Measurements from ENCODE around the gene PRCC.
A peak's percentile ranks its signal among the peaks of the same experiment; 100 is the strongest.

The PRCC gene

GRCh38 chr1:156749419-156750118, 17.8 kb upstream of the PRCC start:
- TF ChIP-seq, protein P1, sequence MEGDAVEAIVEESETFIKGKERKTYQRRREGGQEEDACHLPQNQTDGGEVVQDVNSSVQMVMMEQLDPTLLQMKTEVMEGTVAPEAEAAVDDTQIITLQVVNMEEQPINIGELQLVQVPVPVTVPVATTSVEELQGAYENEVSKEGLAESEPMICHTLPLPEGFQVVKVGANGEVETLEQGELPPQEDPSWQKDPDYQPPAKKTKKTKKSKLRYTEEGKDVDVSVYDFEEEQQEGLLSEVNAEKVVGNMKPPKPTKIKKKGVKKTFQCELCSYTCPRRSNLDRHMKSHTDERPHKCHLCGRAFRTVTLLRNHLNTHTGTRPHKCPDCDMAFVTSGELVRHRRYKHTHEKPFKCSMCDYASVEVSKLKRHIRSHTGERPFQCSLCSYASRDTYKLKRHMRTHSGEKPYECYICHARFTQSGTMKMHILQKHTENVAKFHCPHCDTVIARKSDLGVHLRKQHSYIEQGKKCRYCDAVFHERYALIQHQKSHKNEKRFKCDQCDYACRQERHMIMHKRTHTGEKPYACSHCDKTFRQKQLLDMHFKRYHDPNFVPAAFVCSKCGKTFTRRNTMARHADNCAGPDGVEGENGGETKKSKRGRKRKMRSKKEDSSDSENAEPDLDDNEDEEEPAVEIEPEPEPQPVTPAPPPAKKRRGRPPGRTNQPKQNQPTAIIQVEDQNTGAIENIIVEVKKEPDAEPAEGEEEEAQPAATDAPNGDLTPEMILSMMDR (IDR thresholded peaks at IDR 0.05; ENCODE audit: low read depth, low read length) = no peak
- DNase-seq (ENCODE audit: extremely low read depth, low read depth) = no peak

GRCh38 chr1:156750191-156750672, 17.1 kb upstream of the PRCC start:
- no peak for DNase-seq (ENCODE audit: extremely low read depth, low read depth)
- TF ChIP-seq, protein P1 (IDR thresholded peaks at IDR 0.05; ENCODE audit: low read depth, low read length) = no peak

DNA sequence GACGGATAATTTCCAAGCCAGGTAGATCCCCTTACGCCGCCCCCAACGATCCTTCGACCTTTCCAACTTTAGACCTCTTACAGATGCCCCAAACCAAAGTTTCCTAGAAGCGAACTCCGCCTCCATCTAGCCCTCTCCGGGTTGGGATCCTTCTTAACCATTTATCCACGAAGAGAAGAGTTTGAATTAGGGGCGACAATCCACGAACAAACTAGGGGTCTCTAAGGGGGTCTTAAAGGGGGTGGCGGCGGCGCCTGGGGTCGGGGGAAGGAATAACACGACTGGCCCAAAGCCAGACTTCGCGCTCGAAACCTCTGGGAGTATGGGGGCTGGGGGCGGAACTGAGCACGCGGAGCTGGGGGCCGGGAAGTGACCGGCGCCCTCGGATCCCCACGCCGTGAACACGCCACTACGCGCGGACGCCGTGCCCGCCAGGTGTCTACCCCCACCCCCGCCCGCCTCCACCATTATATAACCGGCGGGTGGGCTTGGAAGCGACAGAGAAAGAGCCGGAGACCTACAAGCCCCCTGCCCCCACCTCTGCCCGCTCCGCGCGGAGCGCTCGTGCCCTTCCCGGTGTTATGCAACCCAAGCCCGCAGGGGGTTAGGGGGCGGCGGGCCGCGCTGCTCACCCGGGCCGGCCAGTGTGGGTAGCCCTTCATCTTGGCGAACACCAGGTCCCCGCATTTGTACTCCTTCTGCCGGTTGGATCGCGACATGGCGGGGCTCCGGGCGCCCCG, 16.5 kb upstream of the PRCC start:
- TF ChIP-seq, protein P1 (IDR thresholded peaks at IDR 0.05; ENCODE audit: low read depth, low read length) = no peak
- DNase-seq (ENCODE audit: extremely low read depth, low read depth) = no peak

- TF ChIP-seq, protein P1 (IDR thresholded peaks at IDR 0.05; ENCODE audit: low read depth, low read length) = no peak
- DNase-seq (ENCODE audit: extremely low read depth, low read depth) = no peak
Measured at GRCh38 chr1:156751451-156751756, 15.9 kb upstream of the PRCC start, which contains the start of gene HDGF. Gene HDGF (minus strand): TSS chr1:156751675. CDS start chr1:156751429, 246 bp downstream.

GRCh38 chr1:156751757-156752481, 15.4 kb upstream of the PRCC start:
- TF ChIP-seq, protein P1 (IDR thresholded peaks at IDR 0.05; ENCODE audit: low read depth, low read length) = no peak; the same call in 1 of the 2 replicates

DNA sequence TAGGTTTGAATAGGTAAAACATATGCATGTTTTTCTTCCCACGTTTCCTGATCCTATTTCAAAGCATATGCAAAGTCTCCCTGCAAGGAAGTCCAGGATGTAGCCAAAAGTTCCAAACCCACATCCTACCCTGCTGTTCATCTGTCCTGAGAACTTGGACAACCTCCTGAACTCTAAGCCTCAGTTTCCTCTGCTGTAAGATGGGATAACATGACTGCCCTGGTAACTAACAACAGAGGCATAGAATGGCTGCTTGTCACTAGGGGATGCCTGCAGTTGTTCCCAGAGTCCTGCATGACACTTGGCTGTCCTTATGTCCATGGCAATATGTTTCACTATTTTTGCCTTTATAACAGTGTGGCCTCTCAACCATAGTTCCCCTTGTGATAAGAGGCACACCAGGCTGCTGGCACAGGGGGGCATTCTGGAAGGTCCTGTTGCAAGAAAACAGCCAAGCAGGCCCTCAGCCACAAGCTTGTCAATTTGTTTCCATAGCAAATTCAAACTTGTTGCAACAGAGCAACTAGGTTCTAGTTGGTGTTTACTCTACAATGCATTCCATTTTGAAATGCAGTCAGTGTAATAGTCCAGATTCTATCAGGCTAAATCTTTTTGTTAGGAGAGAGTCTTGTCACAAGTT, 14.4 kb upstream of the PRCC start:
- DNase-seq (ENCODE audit: extremely low read depth, low read depth) = peak; percentile 29
- TF ChIP-seq, protein P1 (IDR thresholded peaks at IDR 0.05; ENCODE audit: low read depth, low read length) = no peak

More at GRCh38 chr1:156751757-156752481, 15.4 kb upstream of the PRCC start:
- DNase-seq (ENCODE audit: extremely low read depth, low read depth) = peak; percentile 92

Data from AG09319 (cell line).